ENCODE results near the gene TNFSF8.
A peak's percentile ranks its signal among the peaks of the same experiment; 100 is the strongest.

DNA sequence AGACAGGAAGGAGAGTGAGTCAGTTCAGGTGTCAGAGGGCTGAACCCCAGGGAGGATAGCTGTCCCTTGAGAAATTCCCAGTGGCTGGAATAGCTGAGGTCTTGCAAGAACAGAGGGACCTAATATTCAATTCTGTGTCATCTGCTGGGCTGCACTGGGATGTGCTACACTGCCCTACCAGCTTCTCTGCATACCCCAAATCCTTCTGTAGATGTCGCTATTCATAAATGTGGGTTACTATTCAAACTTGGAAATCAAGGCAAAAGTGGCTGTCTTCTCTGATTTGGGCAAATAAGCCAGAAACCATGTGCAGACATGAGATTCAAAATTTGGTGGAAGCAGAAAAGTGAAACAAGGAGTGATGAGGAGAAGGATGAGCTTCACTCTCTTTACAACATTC, 16.3 kb downstream of the TNFSF8 start:
- TF ChIP-seq, protein P1, sequence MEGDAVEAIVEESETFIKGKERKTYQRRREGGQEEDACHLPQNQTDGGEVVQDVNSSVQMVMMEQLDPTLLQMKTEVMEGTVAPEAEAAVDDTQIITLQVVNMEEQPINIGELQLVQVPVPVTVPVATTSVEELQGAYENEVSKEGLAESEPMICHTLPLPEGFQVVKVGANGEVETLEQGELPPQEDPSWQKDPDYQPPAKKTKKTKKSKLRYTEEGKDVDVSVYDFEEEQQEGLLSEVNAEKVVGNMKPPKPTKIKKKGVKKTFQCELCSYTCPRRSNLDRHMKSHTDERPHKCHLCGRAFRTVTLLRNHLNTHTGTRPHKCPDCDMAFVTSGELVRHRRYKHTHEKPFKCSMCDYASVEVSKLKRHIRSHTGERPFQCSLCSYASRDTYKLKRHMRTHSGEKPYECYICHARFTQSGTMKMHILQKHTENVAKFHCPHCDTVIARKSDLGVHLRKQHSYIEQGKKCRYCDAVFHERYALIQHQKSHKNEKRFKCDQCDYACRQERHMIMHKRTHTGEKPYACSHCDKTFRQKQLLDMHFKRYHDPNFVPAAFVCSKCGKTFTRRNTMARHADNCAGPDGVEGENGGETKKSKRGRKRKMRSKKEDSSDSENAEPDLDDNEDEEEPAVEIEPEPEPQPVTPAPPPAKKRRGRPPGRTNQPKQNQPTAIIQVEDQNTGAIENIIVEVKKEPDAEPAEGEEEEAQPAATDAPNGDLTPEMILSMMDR (IDR thresholded peaks at IDR 0.05; ENCODE audit: low read length), result peak; percentile 50
- no peak for TF ChIP-seq EZH2 (IDR thresholded peaks at IDR 0.05; ENCODE audit: borderline replicate concordance, low read length)

All from OCI-LY1 (cell line).